B cell (primary cell): ENCODE results near the gene CNR2.

Experiments used
- CTCF ChIP-seq: fragments of 200-600 bp; IDR thresholded peaks from one replicate; pipeline ENCODE4 v1.8.0; 2022; ENCODE audit warnings: antibody characterized with exemption, mild to moderate bottlenecking
- EZH2 ChIP-seq: IDR thresholded peaks from 2 replicates; pipeline ENCODE4 v1.6.1; 2012; ENCODE audit warnings: borderline replicate concordance, low read depth, mild to moderate bottlenecking, moderate library complexity, low read length; ENCODE audit not compliant: insufficient read depth, poor library complexity, severe bottlenecking

- TF ChIP-seq CTCF: no peak
- no peak for TF ChIP-seq EZH2
Measured at GRCh38 chr1:23879809-23880208, 33.4 kb downstream of the CNR2 start.
